ENCODE measurements around the gene CHD1L.
"Not testable (repeated sequence)": the region's sequence is repeated elsewhere in the genome, so short reads cannot be mapped to it uniquely, and the experiment has no call there.

The CHD1L gene

DNA sequence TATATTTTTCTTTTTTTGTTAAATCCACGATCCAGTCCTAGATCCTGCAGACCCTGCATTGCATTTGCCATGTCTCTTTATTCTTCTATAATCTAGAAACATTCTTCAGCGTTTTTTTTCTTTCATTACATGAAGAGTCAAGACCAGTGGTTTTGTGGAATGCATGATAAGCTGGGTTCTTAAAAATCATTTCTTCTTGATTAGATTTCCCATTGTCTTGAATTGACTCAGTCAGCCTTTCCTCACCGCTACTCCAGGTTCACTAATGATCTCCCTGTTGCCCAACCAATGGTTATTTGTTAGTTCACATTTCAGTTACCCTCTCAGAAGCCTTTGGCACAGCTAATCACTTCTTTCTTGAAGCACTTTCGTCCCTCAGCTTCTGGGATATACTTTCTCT lies 25.2 kb downstream of the CHD1L start:
- no peak for DNase-seq (ENCODE audit: low spot score)

DNA sequence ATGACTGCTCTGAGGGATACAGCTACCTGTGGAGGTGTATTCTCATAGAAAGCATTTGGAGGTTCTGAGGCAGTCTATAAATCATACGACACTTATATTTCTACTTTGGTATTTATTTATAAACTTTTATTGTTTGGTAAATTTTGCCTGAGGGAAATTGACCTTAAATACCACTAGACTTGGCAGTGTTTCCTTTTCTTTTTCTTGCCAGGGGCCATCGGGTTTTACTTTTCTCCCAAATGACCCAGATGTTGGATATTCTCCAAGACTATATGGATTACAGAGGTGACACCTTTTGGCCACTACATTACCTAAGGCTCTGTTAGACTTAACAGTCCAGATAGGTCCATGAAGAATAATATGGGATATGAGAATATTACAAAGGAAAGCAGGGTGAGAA lies 28.2 kb downstream of the CHD1L start:
- DNase-seq (ENCODE audit: low spot score), result no peak

DNA sequence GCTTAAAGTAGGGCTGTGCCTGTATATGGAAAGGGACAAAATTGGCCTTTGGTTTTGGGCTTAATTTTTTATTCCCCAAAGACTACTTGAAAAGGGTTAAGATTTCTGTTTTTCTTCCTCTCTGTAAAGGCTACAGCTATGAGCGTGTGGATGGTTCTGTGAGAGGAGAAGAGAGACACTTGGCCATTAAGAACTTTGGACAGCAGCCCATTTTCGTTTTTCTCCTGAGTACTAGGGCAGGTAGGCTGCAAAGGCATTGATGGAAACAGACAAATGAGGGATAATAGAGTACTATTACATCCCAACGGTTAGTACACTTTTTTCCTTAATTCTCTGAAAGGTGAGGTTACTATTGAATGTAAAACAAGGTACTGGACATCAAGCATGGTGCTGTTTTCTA lies 29.6 kb downstream of the CHD1L start:
- no peak for DNase-seq (ENCODE audit: low spot score)

DNA sequence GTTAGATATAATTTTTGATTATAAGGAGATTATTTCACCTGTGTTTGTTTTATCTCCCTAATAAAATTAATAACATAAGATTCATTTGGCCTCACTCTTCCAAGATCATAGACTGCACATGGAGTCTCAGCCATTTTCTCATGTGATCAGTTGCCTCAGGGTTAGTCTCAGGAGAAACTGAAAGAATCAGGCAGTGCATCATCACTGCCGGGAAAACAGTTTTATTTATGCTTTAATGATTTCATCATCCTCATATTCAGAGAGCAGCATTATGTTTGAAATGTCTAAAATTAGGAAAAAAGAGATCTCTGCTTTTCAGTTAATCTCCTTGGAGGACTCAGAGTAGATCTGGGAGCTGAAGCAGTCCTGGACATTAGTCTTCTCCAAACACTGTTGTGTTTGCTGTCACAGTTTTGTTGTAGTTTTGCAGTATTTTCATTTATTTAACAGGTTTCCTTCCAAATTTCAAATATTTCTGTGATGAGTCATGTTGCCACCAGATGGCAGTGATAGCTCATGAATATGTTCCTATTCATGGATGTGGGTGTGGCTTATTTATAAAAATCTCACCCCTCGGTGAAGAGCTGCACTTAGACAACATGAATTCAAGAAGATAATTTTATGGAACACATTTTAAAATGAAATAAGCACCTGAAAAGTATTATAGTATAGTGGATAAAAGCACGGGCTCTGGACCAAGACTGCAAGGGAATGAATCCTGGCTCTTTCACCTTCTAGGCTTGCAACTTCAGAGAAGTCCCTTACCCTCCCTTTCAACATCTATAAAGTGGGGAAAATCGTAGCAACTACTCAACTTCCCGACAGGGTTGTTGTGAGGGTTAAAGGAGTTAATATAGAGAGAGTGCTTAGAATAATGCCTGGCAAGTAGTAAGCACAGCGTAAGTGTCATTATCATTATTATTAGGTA lies 31.2 kb downstream of the CHD1L start:
- no peak for DNase-seq (ENCODE audit: low spot score)

- no peak for DNase-seq (ENCODE audit: low spot score)
These were observed 39.5 kb downstream of the CHD1L start for GRCh38 chr1:147281950-147282349.

- DNase-seq (ENCODE audit: low spot score), result no peak
These were observed 40.5 kb downstream of the CHD1L start for GRCh38 chr1:147283011-147283410.

DNA sequence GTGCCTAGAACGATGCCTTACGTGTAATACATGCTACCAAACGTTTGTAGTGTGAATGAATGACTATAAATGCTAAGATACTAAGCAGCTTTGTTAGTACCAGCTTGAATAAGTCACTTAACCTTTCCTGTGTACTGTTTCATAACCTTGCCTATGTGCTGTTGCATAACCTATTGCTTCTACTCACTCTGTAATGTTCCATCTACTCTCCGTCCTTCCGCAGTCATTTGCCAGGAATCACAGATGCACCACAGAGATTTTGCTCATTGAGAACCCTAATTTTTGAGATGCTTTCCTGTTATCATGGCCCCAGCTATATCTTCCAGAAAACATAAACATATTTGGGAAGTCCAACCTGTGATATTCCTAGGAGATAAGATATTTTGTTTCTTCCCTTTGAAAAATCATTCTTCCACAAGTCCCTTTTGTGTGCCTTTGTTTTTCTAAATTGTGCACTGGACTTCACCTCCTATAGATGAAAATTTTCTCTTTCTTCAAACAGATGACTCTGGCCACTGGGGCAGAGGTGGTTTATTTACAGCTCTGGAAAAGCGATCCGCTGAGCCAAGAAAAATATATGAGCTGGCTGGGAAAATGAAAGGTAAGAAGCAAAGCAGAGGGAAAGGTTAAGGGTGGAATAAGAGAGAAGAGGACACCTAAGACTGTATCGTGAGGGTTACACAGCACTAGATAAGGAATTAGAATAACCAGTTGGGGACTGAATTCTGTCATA lies 44.8 kb downstream of the CHD1L start:
- no peak for DNase-seq (ENCODE audit: low spot score)

GRCh38 chr1:147292012-147292411 lies 49.5 kb downstream of the CHD1L start:
- DNase-seq (ENCODE audit: low spot score), result no peak

GRCh38 chr1:147292631-147293251 lies 50.3 kb downstream of the CHD1L start:
- no peak for DNase-seq (ENCODE audit: low spot score)

DNA sequence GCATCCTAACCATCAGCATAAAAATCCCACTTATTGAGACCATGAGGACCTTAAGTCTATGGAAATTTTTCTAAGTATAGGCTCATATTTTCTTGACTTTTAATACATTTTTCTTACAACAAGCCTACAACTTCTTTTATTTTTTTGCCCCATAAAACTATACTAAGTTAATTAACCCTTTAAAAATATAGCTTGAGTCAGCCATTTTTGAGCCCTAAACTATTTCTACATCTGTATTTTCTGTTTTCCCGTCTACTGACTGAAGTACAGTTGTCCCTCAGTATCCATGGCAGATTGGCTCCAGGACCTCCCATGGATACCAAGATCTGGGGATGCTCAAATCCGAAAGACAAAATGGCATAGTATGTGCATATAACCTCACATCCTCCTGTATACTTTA lies 55.0 kb downstream of the CHD1L start:
- DNase-seq (ENCODE audit: low spot score), result no peak

DNA sequence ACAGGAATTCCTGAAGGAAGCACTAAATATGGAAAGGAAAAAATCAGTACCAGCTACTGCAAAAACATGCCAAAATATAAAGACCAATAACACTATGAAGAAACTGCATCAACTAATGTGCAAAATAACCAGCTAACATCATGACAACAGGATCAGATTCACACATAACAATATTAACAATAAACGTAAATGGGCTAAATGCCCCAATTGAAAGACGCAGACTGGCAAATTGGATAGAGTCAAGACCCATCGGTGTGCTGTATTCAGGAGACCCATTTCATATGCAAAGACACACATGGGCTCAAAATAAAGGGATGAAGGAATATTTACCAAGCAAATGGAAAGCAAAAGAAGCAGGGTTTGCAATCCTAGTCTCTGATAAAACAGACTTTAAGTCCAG lies 63.3 kb downstream of the CHD1L start:
- DNase-seq (ENCODE audit: low spot score), result not testable (repeated sequence)

DNA sequence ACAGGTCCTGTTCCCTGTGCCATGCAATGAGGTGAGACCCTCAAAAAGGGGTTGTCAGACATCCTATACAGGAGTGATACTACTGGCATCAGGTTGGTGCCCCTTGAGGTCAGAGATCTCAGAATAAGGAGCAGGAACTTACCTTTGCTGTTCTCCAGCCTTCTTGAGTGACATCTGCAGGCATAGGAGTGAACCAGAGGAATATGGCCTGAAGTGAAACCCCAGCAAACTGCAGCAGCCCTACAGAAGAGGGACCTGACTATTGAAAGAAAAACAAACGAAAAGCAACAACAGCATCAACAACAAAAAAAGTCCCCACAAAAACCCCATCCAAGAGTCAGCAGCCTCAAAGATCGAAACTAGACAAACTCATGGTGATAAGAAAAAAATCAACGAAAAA lies 74.5 kb downstream of the CHD1L start:
- no peak for DNase-seq (ENCODE audit: low spot score)

- DNase-seq (ENCODE audit: low spot score), result not testable (repeated sequence)
These were observed 84.6 kb downstream of the CHD1L start for GRCh38 chr1:147326933-147327687.

DNA sequence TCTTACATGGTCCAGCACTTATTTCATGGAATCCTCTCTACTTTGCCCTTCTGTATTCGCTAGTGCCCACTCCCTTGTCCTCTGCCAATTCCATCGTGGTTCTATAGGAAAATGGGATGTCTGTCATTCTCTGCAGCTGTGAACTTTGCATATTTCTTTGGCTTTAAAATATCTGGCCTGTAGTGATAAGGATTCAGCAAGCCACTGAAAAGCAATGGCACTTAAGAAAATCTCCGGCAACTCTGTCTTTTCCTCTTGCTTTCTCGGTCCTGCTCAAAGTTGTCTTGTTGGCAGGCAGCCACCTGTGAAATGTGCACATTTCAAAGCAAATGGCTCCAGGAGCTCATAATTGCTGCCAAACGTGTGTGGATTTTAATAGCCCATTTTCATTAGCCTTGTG lies 91.8 kb downstream of the CHD1L start:
- no peak for DNase-seq (ENCODE audit: low spot score)

GRCh38 chr1:147336291-147336690 lies 93.8 kb downstream of the CHD1L start:
- no peak for DNase-seq (ENCODE audit: low spot score)

- peak; percentile 55 for DNase-seq (ENCODE audit: low spot score)
These were observed 94.7 kb downstream of the CHD1L start for GRCh38 chr1:147337040-147337630.

DNA sequence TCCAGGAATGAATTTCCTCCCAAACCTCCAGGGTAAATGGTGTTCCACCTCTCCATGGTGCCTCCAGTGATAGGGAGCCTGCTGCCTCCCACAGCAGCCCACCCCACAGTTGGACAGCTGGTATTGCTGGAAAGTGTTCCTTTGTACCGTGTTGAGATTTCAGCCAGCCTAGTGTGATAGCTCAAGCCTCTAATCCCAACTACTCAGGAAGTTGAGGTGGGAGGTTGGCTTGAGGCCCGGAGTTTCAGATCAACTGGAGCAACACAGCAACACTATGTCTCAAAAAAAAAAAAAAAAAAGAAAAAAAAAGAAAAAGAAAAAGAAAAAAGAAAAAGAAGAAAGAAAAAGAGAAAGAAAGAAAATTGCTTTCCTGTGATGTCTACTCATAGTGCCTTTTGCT lies 96.1 kb downstream of the CHD1L start:
- DNase-seq (ENCODE audit: low spot score), result no peak

DNA sequence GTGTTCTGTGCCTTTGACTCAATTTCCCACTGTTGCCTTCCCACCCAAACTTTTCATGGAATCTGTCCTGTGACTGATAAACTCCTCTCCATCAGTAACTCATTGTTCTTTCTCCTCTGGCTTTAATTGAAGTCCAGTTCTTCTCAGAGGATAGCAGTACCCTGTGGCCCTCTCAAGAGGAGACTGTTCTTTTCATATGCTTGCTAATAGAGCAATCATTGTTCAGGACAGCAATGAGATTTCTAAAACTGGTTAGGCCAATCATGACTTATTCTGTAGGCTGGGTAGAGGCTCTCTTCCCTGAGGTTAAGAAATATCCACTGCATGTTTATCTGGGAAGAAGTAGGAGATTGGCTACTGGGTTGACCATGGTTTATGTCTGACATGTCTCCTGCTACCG lies 98.8 kb downstream of the CHD1L start:
- no peak for DNase-seq (ENCODE audit: low spot score)
